Fibroblast of skin of abdomen (primary cell): ENCODE measurements around the gene NTRK3.
A peak's percentile ranks its signal among the peaks of the same experiment; 100 is the strongest.

ENCODE experiments used
- DNase-seq: peaks from one replicate; pipeline ENCODE4 v3.0.0-alpha.2; 2013

Gene NTRK3

DNA sequence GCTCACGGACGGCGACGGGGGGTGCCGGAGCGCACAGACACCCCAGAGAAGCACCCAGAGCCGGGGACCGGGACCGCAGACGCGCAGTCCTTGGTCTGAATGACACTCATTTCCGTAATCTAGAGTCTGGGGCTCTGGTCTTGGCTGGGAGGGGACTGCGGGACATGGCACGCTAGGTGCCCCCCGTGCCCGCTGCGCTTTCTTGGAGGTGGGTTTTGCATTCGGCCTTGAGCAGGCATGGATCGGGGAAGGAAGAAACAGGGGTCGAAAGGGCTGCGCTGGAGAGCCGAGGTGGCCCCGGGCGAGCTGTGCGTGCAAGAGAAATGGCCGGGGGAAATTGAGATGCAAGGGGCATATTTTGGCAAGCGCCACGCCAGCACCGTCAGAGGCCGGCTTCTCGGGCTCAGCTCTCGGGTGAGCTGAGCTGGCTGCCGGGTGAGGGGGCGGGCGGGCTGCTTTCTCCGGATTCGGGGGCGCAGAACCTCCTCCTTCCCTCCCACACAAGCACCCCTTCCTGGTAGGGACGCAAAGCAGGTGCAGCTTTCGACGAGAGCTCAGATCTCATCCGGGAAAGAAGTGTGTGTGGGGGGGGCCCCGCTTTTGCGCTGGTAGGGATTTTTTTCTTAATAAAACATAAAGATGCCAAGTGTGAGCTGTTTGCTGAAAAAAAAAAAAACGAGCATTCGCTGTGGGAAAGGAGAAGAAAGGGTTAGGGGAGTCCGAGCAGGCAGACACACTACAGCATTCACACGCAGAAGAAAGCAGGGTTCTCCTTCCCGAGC, 963 bp upstream of the NTRK3 start:
- DNase-seq: no peak

DNA sequence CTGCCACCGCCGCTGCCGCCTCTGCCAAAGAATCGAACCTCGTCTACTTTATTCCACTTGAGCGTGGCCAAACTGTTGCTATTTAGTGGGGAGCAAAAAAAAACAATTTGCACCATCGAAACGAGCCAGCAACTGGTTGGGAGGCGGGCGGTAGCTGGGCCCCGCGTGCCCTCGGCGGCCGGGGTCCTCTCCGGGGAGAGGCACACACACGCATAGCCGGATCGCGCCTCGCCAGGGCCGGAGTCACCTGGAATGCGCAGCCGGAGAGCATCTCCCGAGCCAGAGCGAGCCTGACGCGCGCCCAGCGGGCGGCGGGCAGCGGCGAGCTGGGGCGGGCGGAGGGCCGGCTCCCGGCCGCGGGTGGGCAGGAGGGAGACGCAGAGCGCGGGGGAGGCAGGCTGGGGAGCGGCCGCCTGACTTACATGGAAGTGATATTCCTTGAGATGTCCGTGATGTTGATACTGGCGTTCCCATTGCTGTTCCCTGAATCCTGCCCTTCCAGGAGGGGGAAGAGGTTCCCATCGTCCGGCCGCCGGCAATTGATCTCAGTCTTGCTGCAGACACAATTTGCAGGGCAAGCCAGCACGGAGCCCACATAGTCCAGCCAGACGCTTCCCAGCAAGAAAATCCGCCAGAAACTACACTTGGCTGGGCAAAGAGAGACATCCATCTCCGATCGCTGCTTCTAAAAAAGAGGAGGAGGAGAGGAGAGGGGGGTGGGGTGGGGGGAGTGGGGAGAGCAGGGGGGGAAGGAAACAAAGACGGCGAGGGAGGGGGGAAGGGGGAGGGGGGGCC, 858 bp downstream of the NTRK3 start:
- DNase-seq: peak; percentile 54

DNA sequence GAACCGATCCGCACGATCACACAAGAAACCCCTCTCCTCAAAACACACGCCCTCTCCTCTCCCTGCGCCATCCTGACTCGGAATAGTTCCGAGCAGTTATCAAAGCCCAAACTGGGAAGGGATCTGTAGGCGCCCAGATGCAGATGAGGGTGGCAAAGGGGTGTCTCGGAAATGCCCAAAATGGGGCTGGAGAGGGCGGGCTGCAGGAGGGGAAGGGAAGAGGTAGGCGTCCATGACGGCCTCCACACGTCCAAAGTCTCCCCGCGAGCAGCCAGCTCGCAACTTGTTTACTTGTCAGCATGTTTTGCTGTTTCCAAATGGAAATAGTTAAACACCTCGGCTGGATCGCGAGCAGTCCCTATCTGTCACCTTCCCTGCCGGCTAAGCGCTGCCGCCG, 1.5 kb downstream of the NTRK3 start:
- DNase-seq: no peak

DNA sequence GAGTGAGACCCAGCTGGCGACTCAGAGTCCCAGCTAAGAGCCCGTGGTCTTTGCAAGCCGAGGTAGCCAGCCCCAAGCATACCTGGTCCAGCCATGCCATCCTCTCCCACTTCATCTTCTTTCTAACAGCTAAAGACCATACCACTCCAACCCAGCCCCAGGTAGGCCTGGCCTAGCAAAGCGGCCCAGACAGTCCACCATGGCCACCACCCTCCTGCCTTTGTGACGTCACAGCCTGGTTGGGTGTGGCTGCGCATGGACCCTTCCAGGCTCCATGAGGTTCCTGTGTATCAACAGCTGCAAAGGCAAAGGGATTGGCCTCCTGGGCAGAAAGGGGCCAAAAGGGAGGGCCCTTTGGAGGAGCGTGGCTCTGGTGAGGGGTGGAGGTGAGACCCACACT, 4.1 kb downstream of the NTRK3 start:
- no peak for DNase-seq

DNA sequence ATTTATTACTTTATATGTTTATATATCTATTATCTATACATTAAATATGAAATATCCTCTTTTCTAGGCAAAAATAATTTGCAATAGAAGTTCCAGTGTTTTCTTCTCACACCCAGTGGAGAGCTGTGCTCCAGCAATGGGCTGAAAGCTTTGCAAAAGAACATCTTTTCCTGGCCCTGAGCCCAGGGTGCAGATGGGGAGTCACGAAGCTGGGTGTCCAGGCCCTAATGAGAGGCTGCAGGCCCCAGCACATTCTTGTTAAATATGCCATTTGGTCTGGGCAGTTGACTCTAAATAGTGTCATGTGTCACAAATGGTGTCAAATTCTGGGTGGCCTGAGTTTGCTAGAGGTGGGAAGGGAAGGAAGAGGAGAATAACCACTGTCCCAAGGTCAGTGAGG, 5.7 kb downstream of the NTRK3 start:
- DNase-seq: no peak

DNA sequence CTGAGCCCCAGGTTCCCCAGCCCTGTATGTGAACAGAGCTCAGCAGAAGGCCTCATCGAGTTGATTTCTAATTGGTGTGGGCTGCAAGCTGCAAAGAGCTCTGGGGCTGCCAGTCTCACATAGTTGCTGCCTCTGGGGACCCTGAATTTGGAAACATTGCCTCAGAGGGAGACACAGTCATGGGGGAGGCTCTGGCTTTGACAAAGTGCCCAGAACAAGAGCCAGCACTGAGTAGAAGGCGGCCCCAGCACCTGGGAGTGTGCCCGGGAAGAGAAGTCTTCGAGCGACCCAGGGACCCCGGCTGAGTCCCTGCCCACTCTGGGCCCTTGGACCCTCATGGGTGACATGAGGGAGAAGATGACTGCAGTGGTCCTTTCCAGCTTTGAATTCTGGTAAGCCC, 7.3 kb downstream of the NTRK3 start:
- no peak for DNase-seq

DNA sequence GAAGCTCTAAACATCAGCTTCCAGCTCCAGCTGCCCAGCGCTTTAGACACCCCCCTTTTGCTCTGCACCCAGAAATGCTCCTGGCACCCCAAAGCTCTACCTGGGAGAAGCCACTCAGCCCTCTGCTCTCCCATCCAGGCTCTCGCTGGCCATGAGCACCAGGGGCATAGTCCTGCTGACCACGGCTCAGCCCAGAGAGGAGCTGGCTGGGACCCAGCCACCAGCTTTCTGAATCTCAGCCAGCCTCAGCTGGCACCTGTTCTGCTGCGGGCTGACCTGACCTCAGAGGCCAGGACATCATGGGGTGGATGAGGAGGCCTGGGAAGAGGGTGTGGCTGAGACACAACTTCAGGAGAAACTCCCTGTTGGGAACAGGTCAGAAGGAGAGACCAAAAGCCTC, 8.6 kb downstream of the NTRK3 start:
- no peak for DNase-seq

DNA sequence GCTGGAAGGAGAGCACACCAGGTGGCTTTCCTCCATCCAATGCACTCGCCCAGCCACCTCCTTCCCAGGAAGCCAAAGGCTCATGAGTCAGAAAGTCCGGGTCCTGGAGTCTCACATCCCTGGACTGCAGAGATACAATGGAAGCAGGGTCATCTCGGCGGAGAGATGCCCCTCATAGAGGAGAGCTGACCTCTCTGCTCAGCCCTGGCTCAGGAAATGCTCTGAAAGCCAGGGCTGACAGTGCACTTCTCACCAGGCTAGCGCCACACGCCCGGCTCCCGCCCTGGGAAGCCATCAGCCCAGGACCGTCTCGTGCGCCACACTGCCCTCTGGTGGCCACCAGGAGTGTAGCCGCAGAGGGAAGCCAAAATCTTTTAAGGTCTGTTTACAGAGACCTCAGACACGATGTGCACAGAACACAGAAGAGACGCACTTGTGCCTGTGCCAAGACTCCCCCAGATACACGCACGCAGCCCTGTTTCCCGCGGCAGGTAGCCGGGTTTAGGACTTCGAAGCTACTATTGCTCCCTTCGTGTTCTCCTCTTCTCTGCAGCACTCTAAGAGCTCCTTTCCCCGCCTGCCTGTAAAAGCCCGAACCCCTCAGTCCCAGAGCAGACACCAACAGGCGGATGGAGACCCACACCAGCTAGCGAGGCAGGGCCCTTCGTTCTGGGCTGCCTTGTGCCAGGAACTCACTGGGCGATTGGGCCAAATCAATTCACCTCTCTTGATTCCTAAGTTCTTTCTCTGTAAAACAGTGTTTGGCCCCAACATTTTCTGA, 9.7 kb downstream of the NTRK3 start:
- peak; percentile 59 for DNase-seq

DNA sequence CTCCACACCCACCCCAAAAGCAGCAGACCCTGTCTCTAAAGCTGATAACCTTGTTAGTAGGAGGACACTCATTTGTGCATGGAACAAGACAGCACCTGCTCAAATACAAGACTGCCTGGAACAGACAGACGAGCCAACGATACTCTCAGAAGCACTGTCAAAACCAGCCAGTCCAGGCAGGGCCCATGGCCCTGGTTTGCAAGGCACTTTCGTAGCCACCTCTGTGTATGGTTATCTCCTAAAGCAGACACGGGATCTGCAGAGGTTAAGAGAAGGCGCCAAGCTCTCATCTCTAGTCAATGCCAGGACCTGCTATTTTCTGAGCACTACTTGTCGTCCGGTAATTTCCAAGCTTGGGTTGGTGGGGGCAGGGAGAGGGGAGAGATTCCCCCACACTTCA, 10.5 kb downstream of the NTRK3 start:
- no peak for DNase-seq

DNA sequence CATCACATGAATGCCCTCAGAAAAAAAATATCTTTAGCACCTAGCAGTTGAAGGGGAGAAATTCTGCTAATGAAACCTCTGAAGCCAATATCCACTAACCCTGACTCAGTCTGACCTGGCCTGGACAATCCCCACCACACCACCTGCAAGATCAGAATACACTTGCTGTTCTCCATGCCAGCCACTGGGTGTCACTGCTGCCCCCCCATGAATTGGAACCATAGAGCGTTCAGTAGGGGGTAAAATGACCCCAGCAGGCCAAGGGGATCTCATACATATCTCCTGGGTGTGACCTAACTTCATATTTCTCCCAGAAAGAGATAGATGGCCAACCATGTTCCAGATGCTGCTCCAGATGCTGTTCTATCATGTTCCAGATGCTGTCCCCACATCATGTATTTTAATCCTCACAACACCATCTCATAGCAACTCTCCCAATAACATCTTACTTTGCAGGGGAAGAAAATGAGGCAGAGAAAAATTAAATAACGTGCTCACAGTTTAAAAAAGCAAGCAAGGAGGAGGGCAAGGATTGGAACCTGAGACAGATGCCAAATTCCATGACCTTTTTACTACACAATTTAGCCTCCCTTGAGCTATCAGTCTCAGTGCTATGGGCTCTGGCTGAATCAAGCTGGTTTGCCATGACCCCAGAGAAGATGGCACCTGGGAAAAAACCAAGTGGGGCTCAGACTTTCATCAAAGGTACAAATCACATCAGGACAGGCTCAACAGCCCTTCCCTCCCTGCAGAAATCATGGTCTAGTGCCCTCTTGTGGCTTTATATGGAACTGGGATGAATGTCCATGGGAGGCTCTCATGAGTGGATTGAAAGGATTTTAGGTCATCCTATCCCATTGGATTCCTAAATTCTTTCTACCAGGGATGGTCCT, 12.4 kb downstream of the NTRK3 start:
- DNase-seq: peak; percentile 44

DNA sequence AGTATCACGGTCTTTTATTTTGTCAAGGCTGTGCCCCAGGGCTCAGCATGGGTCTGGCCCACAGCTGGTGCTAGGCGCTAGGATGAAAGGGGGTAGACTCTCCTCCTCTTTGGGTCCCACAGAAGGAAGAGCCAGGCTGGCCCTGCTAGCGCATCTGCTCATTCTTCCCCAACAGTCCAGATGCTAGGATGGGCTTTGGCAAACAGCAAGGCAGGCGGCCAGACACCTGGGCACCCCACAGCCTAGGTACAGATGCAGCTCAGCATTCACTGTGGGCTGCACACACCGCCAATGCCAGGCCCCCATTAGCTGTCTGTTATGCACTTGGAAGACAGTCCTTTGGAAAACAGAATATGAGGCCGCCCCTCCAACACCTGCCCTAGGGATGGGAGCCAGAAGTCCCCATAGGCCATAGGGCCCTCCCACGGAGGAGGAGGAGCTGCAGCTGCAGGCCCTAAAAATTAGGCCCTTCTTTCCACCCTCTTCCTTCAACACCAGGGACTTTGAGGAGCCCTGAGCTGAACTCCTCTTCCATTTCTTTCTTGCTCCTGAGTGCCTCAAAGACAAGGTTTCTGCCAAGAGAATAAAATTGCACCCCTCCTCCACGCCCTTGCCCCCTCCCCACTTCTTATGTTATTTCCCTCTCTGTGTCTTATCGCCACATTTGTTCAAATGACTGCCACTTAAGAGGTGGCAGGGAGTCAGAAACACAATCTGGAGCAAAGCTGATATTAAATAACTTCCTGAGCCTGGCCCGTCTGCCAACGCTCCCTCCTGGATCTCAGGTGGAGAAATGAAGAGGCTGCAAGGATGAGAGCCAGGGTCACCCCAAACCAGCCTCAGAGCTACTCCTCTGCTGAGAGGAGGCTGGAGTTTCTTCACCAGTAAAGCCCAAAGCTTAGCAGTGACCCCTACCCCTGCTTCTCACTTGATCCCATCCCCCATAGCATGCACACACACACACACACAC, 13.7 kb downstream of the NTRK3 start:
- no peak for DNase-seq

DNA sequence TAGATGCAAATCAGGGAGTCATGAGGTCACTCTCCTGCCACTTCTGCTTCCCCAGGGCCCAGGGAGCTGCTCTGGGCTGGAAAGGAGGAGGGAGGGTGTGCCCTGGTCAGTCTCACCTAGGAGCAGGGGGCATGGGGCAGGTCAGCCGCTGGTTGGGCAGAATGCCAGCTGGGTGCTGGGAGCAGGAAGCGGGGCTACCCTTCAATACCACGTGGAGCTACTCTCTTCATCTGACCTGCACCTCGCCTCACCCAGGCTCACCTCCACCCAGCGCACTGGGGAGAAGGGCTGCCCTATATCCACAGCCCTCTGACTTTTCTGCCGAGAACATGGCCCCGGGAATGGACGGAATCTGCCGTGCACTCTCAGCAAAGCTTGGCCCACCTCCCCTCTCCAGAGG, 15.1 kb downstream of the NTRK3 start:
- DNase-seq: no peak

DNA sequence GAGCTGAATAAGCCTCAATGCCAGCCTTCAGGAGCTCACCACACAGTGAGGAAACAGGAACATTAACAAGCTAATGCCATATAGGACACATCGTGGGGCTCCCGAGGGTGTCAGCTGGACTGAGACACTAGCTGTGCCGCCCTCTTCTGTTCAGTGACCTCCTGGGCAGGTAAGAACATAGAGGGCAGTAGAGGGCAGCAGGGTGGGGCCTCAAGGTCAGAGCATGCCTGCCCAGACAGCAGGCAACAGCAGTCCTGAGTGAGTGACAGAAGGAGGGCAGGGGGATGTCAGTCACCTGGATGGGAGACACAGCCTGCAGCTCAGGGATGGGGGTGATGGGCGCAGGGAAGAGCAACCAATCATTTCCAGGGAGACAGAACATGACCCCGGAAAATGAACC, 15.5 kb downstream of the NTRK3 start:
- DNase-seq: no peak

DNA sequence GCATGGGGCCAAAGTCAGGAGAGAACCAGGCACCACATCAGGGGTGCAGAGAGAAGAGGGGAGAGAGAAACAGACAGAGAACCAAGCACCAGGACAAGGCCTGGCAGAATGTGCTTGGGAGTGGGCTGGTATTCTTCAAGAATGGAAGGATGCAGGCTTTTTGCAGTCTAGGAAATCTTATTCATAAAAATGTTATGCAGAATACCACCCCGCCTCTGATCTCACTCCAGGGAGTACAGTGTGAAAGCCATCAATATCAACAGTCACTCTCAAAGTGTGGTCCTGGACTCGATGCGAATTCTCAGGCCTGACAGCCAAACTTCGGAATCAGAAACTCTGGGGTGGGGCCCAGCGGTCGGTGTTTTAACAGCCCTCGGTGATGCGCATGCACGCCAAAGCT, 16.9 kb downstream of the NTRK3 start:
- no peak for DNase-seq

DNA sequence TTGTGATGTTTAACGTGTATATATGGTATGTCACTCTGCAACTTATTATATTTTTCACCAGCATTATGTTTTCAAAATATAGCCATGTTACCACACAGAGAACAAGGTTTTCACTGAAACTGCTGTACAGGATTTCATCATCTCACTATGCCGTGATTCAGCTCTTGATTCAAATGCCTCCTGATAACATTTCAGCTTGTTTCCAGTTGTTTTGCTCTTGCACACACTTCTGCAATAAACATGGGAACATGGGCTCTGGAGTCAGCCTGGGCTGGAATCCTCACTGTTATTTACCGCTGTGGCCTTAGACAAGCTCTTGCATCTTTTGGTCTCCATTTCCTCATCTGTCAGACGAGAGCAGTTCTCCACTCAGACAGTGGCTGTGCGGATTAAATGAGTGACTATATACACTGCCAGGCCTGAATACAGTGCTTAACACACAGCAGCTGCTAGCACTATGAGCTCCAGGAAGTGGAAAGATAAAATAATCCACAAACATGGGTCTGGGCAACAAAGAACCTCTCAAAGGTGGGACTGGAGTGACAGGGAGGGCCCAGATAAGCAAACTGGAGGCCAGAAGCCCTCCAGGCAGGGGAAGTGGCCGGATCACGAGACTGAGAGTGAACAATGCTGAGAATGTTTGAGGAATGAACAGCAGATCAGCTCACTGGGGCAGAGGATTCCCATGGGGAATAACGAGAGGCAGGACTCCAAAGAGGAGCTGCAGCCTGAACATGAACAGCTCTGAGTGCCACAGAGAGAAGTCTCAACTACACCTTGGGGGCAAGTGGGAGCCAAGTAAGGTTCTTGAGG, 17.7 kb downstream of the NTRK3 start:
- DNase-seq: peak; percentile 80

DNA sequence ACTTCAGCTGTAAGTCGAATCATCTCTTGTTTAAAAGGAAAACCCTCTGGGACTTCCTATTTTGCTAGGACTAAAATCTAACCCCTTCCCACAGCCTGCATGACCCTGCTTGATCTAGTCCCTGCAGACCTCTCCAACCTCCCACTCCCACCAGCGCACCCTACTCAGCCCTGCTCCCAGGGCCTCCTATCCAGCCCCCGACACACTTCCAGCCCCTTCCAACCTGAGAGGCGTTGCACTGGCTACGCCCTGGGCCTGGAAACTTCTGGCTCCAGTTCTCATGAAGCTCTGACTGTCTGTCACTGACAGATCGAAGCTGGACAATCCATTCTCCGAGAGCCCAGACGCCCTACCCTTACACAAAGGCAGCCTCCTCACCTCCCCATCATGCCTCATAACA, 21.8 kb downstream of the NTRK3 start:
- no peak for DNase-seq

DNA sequence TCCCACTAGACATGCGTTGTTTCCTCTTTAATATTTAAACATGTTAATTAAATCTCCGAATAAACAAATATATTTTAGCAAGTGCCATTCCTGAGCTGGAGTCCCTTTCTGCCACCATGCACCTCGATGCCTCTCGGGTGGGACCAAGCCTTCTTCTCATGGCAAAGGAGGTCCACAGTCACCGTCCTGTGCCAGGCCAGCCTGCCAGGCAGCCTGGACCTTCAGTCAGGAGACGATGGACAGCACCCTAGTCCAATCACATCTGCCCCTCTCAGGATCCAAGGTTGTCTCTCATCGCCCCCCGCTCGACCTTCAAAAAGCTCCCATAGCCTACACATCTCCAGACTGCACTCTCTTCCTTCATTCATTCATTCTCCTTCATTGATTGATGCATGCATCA, 22.6 kb downstream of the NTRK3 start:
- no peak for DNase-seq

DNA sequence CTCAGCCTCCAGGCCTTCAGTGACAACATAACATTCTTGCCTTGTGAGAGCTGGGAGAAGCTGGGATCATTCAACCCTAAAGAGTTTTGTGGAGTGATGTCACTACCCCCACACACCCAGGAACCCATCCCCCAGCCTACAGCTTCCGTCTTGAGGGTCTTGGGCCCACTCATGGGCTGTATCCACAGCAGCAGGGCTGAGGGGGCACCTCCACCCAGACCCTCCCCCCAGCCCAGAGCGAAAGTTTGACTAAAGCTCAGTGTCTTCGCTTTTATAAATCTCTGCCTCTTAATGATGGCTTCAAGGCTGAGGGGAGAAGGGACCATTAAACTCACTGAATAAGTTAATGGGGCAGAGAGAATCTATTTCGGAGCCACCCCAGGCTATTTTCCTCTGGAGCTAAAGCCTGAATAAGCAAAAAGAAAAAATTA, 23.8 kb downstream of the NTRK3 start:
- DNase-seq: no peak

DNA sequence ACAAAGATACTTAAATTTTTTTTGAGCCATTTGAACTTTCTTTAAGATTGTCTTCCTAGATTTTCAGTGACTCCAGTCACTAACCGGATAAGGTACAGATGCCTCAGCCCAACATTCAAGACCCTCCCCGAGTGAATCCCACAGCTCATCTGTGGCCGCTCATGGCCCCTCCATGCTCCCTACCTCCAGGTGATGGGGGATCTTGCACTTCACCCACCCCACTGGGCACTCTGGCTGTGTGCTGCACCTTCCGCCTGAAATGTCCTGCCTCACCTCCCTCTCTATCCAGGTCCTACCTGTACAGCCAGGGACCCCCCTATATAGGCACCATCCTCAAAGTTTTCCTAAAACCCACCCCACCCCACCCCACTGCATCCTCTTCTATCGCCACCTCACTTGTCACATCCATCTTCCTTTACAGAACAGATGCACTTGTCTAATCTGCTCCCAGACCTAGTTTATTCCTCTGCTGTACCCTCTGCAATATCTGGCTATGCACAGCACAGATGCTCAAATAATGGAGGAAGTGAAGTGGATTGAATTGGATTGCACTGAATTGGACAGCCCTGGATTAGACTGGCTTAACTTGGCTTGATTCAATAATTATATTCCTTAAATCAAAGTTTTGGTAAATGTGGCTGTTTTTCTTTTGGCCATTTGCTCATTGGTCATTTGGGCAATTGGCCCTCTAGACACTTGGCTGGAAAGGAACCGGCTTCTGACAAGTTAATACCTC, 24.5 kb downstream of the NTRK3 start:
- no peak for DNase-seq
